C1 segment of cervical spinal cord (tissue), 14 donors: ENCODE results near the gene C1orf35.

ENCODE experiments used
- DNase-seq, 14 donors: peaks; one replicate each; lab custom pipeline; 2025; lab: John Stamatoyannopoulos, UW

The C1orf35 gene

DNA sequence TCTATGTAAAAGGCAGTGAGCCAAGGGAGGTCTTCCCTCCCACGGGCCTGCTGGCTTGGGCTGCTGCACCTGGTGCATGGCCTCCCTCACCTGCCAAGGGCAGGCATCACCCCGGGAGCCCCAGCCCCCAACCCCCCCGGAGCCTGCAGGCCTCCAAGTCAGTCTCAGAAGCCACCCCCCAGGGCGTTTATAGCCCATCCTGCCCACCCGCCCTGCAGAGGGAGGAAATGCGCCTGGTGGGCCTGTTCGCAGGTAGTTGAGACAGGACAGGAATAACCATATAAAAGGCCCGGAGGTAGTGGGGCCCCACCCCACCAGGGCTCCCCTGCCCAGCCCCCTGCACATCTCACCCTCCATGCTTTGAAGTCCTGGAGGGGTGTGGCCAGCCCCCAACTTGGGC is 38.8 kb downstream of the C1orf35 start:
- no peak for DNase-seq

DNA sequence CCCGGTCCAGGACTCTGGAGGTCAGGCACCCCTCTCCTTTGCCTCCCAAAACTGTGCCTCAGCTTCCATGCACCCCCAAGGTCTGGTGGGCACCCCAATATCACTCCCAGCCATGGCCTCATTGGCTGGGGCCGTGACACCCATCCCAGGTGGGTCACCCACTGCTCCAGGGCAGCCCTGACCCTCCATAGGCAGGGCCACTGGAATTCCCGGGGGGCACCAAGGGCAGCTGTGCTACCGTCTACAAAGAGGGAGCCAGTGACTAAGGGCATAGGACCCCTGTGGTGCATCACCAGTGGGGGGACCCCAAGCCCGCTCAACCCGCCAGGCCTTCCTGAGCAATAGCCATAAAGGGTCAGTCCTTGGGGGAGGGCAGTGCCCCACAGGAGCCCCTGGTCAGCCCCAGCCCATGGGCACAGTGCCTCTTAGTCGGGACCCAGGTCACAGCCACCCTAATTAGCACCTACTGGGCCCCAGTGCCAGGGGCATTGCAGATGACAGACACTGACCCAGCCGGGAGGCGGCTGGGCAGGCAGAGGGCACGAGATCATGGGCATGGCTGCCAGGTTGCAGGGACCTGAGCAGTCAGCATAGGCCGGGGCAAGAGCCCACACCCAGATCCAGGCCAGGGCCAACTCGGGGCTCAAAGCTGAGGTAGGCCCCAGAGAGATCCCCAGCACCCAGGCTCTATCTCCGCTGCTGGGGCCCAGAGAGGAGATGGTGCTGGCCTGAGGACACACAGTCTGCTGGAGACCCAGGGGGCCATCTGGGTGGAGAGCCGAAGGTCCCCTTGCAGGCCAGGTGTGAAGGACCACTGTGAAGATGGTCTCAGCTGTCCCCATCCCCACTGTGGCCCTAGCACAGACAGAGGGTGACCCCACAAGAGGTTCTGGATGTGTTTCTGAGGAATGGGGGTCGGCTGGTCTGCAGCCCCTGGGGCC is 39.6 kb downstream of the C1orf35 start:
- no peak for DNase-seq

DNA sequence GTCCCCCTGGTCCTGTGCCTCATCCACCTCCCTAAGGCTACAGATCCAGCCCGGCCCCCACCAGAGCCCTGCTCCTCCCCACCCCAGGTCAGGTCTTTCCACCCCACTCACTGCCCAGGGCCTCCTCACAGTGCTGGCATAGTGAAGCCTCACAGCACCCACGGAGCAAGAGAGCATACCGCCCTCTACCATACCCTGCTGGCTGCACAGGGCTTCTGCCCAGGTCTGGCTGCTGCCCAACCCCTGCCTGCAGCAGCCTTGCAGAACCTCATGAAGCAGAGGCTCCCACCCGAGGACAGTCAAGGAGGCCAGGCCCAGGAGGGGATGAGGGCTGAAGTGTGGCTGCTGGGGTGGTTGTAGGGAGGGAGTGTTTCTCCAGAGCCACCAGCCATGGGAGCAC is 40.3 kb downstream of the C1orf35 start:
- DNase-seq, result no peak

- no peak for DNase-seq
Observed at GRCh38 chr1:228062085-228062791, 40.9 kb downstream of the C1orf35 start.

- no peak for DNase-seq
Observed at GRCh38 chr1:228061411-228062084, 41.6 kb downstream of the C1orf35 start.

DNA sequence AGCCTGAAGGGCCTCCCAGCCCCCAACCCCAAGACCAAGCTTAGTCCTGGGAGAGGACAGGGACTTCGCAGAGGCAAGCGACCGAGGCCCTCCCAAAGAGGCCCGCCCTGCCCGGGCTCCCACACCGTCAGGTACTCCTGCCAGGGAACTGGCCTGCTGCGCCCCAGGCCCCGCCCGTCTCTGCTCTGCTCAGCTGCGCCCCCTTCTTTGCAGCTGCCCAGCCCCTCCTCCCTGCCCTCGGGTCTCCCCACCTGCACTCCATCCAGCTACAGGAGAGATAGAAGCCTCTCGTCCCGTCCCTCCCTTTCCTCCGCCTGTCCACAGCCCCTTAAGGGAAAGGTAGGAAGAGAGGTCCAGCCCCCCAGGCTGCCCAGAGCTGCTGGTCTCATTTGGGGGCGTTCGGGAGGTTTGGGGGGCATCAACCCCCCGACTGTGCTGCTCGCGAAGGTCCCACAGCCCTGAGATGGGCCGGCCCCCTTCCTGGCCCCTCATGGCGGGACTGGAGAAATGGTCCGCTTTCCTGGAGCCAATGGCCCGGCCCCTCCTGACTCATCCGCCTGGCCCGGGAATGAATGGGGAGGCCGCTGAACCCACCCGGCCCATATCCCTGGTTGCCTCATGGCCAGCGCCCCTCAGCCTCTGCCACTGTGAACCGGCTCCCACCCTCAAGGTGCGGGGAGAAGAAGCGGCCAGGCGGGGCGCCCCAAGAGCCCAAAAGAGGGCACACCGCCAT is 42.5 kb downstream of the C1orf35 start:
- DNase-seq, result no peak

- no peak for DNase-seq
Observed at GRCh38 chr1:228059634-228060457, 43.3 kb downstream of the C1orf35 start.

DNA sequence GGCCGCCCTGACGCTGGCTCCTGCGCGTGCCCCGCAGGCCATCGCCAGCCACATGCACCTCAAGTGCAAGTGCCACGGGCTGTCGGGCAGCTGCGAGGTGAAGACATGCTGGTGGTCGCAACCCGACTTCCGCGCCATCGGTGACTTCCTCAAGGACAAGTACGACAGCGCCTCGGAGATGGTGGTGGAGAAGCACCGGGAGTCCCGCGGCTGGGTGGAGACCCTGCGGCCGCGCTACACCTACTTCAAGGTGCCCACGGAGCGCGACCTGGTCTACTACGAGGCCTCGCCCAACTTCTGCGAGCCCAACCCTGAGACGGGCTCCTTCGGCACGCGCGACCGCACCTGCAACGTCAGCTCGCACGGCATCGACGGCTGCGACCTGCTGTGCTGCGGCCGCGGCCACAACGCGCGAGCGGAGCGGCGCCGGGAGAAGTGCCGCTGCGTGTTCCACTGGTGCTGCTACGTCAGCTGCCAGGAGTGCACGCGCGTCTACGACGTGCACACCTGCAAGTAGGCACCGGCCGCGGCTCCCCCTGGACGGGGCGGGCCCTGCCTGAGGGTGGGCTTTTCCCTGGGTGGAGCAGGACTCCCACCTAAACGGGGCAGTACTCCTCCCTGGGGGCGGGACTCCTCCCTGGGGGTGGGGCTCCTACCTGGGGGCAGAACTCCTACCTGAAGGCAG is 44.0 kb downstream of the C1orf35 start:
- DNase-seq, result no peak

- no peak for DNase-seq
Observed at GRCh38 chr1:228058172-228058948, 44.8 kb downstream of the C1orf35 start.
